GM21825 (cell line): ENCODE data around the gene KLHL36.
"Not testable (repeated sequence)": the region's sequence is repeated elsewhere in the genome, so short reads cannot be mapped to it uniquely, and the experiment has no call there.

ENCODE experiments used
- ATAC-seq: cut with Tn5 transposase; IDR thresholded peaks from one replicate; pipeline ENCODE4 v1.9.1; 2021; ENCODE audit warnings: mild to moderate bottlenecking, moderate library complexity; ENCODE audit not compliant: unreplicated experiment

The KLHL36 gene

DNA sequence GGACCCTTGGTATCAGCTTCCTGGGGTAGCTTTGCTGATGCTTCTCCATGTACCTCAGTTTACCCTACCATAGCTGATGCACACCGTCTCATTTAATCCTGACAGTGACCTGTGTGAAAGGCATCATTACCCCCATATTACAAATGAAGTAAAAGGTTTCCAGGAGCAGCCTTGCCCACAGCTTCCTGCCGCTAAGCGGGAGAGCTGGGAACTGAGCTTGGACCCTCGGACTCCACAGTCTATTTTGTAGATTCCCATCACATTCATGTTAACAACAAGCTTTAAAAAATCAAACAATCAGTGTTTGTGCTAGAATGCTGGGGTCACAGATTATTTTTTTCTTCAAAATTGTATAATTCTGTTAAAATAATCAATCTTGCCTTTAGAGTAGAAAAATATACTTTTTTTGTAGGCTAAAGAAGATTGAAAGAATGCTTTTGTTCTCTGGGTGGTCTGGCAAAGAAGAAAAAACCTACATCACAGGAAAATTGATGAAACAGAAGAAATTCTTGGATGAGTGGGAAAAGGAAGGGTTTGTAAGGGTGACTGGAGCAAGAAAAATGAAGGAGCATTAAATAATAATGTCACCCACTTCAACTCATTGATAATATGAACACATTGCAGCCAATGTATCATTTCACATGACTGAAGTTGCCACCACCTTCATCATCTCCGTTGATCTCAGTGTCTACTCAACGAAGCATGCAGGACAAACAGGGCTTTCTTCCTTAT lies 41.9 kb downstream of the KLHL36 start:
- ATAC-seq, result no peak

DNA sequence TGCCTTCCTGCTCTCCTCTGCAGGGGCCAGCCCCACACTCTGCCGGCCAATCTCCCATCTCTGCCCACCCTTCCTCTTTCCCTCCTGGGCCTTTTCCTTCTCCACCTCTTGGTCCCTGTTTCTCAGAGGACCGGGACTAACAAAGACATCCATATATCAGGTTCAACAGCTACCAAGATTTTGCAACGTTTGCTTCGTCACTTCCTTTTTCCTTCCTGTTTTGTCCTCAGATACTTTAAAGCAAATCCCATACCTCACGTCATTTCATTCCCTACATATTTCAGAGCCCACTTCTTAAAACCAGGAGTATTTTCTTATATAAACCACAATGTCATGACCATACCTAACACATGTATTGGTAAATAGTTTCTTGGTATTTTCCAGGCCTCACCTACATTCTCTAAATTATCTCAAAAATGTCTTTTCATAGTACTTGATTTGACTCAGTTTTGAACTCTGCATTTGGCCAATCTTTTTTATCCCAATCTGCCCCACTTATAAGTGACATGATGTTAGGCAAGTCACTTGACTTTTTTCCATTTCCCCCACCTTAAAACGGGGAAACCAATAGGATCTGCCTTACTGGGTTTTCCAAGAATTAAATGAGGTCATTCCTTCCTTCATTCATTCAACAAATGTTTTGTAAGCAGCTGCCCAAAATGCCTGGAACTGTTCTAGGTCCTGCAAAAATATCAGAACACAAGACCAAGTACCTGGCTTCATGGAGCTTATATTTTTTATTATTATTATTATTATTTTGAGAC lies 44.3 kb downstream of the KLHL36 start:
- no peak for ATAC-seq

DNA sequence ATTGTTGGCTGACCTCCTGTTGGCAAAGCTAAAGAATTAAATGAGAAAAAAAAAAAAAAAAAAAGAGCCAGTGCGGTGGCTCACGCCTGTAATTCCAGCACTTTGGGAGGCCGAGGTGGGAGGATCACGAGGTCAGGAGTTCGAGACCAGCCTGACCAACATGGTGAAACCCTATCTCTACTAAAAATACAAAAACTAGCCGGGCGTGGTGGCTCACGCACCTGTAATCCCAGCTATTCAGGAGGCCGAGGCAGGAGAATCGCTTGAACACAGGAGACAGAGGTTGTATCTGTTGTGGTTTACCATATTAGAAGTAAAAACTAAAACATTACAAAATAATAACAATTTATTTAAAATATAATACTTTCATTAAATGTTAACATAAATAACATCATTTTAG lies 45.6 kb downstream of the KLHL36 start:
- ATAC-seq, result not testable (repeated sequence)

DNA sequence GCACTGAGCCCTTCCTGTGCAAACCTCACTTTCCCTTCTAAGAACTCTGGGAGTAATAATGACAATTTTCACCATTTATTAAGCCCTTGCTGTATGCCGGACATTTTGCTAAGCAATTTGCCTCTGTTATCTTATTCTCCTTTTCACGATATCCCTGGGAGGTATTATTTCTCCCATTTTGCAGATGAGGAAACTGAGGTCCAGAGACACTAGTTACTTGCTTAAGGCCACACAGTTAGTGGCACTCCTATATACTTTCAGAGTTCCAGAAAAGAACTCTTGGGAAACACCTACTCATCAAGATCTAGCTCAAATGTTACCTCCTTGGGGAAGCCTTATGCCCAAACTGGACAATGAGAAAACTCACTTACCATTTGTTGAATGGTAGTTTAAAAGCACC lies 46.7 kb downstream of the KLHL36 start:
- ATAC-seq, result no peak

DNA sequence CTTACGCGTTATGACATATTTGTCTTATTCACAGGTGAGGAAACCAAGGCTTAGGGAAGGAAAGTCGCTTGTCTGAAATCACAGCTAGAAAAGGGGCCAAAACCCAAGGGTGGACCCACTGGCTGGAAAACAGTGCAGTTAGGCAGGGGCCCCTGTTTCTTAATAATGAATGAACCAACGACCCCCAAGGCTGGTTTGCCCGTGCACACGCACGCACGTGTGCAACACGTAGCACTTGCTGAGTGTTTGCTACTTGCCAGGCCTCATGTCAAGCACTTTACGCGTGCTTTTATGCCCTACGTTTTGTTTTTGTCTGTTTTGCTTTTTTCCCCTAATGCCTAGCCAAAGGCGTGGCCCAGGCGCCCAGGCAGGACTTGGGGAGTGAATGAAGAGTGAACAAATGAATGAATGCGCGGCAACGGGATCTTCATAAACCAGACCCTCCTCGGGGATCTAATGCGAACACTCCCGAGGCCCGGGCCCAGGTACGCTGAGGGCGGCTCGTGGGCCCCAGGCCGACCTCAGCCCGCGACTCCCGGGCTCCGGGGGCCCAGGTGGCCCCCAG lies 50.9 kb downstream of the KLHL36 start:
- ATAC-seq, result no peak

DNA sequence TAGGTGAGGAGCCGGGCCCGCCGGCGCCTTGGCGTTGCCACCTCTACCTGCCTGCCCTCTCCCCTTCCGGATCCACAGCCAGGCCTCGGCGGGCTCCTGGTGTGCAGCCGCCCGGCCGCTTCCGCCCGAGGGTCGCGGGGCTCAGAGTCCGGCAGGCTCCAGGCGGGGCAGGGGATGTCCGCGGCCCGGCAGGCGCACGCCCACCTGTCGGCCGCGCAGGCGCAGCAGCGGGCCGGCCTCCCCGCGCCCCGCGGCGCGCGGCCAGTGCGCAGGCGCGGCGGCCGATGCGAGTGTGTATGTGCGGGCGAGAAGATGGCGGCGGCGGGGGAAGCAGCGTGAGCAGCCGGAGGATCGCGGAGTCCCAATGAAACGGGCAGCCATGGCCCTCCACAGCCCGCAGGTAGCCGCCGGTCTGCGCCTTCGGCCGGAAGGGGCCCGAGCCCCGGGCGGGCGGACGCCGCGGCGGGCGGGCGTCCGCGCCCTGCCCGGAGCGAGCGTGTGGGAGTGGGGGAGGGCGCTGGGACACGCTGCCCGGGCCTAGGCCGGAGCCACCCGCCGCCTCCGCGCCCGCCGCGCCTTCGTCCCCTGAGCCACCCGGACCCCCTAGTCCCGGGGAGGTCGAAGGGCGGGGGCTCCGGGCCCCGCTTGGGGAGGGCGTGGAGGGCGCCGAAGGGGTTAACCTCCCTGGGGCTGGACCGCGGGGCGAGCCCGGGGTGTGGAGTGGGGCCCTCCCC lies 51.6 kb downstream of the KLHL36 start, which contains the start of gene USP10:
Gene USP10 (plus strand): TSS at position 289 of the 734 bp plus-strand sequence. CDS start 91 bp downstream, at position 380.
- ATAC-seq, result peak; percentile 75

DNA sequence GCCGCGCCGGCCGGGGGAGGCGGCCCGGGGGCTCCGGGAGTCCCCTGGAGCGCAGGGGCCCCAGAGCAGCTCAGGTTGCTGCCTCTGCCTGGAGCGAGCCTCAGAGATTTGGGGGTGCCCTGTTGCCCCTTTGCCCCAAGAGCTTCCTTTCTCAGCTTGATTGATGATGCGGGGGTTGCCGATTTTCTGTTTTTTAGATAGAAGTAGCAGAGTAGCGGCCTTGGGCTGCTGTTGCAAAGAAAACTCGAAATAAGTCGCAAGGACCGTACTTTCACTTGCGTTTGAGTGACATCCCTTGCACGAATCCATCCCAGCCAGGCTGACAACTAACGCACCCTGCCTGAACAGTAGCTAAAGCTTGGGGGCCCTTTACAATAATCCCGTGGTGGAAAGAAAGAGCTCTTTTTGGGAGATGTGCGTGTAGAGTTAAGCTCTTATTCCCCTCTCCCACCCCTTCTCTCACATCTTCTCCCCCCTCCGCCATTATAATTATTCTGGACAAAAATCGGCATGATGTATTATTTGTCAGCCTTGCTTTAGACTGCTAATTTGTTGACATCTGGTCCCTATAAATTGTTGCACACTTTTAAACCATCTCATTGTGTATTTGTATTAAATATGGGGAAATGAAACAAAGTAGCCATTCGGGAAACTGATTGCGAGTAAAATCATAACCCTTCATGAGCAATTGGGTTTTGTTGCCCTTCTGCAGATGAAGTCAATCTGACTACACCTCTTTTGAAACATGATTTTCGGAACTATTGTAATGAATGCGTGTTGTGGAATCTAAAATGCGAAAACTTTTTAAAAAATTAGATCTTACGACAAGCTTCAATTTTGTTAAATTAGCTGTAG lies 52.4 kb downstream of the KLHL36 start:
- ATAC-seq, result peak; percentile 22

DNA sequence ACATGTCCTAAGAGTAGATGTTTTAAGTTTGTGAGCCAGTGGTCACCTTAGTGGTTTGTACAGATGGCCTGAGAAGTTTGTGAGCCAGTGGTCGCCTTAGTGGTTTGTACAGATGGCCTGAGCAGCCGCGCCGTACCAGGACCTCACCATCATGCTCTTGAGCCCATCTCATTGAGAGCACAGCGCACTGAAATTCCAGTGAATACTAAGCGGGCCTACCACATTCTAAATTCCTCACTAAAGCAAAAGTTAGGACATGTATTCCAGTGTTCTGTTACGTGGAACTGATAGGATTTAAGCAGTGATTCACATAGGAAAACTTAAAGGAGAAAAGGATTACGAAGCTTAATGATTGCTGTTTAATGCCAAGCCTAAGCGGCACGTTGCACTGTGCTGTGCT lies 55.4 kb downstream of the KLHL36 start:
- no peak for ATAC-seq

DNA sequence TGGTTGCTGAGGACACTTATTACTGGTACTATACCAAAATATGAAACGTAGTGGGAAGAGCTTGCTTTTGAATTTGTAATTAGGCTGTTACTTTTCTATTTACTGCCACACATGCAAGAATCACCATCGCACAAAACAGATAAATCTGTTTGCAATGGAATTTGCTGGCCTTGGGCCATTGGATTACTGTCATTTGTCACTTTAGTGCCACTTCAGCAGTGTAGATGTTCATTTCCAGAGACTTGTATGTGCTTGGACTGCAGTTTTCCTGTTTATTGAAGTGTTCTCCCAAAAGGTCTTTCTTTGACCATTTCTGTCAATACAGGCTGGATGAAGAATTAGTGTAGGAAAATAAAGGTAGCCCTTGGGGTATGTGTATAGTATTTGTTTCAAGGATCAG lies 55.9 kb downstream of the KLHL36 start:
- no peak for ATAC-seq

DNA sequence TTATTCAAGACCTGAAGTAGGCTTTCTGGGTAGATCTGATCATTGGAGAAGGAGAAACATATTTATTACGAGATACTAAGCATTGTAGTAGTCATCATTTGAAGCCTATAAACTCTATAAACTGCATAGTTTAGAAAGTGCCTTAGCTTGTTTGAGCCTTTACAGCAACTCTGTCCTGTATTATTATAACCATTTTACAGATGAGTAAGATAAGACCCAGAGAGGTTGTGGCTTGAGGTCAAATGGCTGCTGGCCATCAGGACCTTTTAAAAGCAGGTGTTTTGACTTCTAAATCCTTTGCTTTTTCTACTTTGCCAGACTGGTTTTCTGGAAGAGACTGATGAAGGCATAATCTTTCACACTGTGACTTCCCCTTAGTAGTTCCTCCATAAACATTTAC lies 58.5 kb downstream of the KLHL36 start:
- no peak for ATAC-seq

DNA sequence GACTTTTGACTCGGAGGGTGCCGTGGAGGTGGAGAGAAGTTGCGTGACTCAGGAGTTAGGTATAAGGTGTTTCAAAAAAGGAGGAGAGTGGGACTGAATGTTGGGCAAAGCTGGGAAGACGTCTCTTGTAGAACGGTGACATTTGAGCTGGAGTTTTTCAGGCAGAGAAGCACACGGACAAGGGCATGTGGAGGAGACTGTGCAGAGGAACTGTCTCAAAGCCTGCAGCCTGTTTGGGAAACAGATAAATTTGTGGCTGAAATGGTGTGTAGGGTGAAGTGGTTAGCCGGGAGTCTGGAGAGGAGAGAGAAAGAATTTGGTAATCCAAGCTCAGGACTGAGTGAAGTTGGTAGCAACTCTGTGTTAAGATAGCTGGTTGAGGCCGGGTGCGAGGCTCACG lies 61.3 kb downstream of the KLHL36 start:
- no peak for ATAC-seq

DNA sequence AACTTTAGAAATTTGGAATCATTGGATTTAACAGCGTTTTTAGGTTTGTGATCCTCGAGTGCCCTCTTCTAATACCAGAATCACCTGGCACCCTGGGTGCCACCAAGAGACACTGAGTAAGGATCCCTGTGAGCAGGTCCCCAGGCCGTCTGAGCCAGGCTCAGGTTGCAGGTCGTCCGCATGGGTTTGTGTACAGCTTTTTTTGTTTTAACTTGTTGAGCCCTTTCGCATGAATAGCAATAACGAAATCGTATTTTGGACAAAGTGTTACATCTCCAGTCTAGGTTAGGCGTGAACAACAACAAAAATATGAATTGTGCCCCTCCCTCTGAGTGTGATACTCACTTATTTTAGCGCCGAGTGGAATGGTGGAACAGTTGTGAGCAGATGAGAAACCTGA lies 62.4 kb downstream of the KLHL36 start:
- no peak for ATAC-seq
